ENCODE measurements around the gene ATE1. TPM values are rescaled to one million over a fixed set of nuclear protein-coding genes. Genes with fewer than 3 reads are reported as not detected.
"Not testable (repeated sequence)": the region's sequence is repeated elsewhere in the genome, so short reads cannot be mapped to it uniquely, and the experiment has no call there.

ATE1 gene
- total and polyA plus RNA-seq, 8 donors, result 2.8 to 15.4 (median 8.5) TPM

DNA sequence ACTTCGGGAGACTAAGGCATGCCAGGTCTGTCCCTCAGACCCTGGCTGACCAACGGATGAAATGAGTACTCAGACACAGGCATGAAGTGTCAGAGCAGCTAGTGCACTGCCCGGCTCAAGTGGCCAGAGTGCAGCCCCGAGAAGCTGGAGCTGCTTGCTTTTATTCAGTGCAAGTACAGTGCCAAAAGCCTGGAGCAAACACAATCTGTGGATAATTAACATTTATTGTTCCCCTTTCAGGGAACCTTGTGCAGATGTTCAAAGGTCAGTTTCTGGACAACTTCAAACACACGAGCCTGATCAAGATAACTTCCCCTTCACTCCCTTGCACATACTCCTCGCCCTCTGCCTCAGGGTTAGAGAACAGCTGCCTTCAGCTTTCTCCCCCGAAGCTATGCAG, 7.9 kb upstream of the ATE1 start:
- FAIRE-seq (no peak), DNase-seq (peak in 1 of 6 donors; percentile 18), ATAC-seq (peak; percentile 65 to 83 (median 70))
- no peaks in the 10 kb centered on the region for H3K9me3 ChIP-seq
- TF ChIP-seq, protein P1, sequence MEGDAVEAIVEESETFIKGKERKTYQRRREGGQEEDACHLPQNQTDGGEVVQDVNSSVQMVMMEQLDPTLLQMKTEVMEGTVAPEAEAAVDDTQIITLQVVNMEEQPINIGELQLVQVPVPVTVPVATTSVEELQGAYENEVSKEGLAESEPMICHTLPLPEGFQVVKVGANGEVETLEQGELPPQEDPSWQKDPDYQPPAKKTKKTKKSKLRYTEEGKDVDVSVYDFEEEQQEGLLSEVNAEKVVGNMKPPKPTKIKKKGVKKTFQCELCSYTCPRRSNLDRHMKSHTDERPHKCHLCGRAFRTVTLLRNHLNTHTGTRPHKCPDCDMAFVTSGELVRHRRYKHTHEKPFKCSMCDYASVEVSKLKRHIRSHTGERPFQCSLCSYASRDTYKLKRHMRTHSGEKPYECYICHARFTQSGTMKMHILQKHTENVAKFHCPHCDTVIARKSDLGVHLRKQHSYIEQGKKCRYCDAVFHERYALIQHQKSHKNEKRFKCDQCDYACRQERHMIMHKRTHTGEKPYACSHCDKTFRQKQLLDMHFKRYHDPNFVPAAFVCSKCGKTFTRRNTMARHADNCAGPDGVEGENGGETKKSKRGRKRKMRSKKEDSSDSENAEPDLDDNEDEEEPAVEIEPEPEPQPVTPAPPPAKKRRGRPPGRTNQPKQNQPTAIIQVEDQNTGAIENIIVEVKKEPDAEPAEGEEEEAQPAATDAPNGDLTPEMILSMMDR (IDR thresholded peaks at IDR 0.05), result no peak
- H3K4me1 ChIP-seq, result peaks cover 0 to 8% (median 3%) of the 10 kb centered on the region in 3 donors
- H3K36me3 ChIP-seq, result no peaks in the 10 kb centered on the region
- no peaks in the 10 kb centered on the region for H3K27me3 ChIP-seq
- 14 to 19% methylated on average over 7 of the region's 7 CpGs for WGBS, 2 donors
- intact Hi-C loops (cut with DNase I), result no loop called here
- H3K4me3 ChIP-seq, result no peak overlapping the region
- no peak overlapping the region for H3K27ac ChIP-seq

DNA sequence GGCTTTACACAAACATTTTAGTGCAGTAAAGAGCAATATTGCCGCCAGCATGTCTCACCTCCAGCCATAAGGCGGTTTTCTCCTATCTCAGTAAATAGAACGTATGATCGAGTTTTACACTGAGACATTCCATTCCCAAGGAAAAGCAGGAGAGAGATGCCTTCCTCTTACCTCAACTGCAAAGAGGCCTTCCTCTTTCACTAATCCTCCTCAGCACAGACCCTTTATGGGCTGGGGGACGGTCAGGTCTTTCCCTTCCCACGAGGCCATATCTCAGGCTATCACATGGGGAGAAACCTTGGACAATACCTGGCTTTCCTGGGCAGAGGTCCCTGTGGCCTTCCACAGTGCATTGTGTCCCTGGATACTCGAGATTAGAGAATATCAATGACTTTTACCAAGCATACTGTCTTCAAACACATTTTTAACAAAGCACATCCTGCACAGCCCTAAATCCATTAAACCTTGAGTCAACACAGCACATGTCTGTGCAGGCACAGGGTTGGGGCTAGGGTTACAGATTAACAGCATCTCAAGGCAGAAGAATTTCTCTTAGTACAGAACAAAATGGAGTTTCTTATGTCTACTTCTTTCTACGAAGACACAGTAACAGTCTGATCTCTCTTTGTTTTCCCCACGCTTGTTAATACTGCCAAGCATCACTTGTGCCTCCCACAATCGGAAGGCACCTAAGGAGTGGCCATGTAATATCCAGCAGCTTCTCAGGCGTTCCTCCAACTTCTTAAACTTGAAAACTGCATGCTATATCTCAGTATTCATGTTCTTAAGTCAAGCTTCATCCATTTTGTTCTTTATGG, 2.6 kb upstream of the ATE1 start:
- H3K27ac ChIP-seq; H3K4me3 ChIP-seq; ATAC-seq; H3K36me3 ChIP-seq; H3K9me3 ChIP-seq; FAIRE-seq; DNase-seq; H3K27me3 ChIP-seq; intact Hi-C loops (cut with DNase I): not testable (repeated sequence)
- WGBS, 2 donors, result 52 to 55% methylated on average over 11 of the region's 11 CpGs
- H3K4me1 ChIP-seq, result peaks cover 3 to 13% (median 13%) of the 10 kb centered on the region in 3 donors

DNA sequence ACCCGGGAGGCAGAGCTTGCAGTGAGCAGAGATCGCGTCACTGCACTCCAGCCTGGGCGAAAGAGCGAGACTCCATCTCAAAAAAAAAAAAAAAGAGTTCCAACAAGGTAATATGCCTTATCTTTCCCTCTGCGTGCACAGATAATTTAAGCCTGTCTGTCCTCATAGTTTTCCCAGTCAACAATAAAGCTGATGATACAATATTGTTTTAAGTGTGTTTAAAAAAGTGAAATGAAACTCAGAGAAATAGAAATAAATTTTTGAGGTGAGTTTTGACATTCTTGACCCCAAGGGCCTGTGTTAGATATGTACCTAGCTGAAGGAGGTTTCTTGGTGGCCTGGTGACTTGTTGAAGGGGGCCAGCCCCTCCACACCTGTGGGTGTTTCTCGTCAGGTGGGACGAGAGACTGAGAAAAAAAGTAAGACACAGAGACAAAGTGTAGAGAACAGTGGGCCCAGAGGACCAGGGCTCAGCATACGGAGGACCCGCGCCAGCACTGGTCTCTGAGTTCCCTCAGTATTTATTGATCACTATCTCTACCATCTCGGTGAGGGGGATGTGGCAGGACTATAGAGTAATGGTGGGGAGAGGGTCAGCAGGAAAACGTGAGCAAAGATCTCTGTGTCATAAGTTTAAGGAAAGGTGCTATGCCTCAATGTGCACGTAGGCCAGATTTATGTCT, 1.9 kb upstream of the ATE1 start:
- H3K4me3 ChIP-seq, DNase-seq, H3K27ac ChIP-seq, H3K36me3 ChIP-seq, H3K9me3 ChIP-seq, ATAC-seq, FAIRE-seq, H3K27me3 ChIP-seq: not testable (repeated sequence)
- intact Hi-C loops (cut with DNase I), result loop anchor here in 1 of 3 donors (10.0 kb wide), 1 partner anchor 125 kb away; no protein-coding TSS in a partner anchor
- 80% methylated on average over 14 of the region's 14 CpGs for WGBS, 2 donors
- H3K4me1 ChIP-seq, result peaks cover 3 to 13% (median 10%) of the 10 kb centered on the region in 3 donors

DNA sequence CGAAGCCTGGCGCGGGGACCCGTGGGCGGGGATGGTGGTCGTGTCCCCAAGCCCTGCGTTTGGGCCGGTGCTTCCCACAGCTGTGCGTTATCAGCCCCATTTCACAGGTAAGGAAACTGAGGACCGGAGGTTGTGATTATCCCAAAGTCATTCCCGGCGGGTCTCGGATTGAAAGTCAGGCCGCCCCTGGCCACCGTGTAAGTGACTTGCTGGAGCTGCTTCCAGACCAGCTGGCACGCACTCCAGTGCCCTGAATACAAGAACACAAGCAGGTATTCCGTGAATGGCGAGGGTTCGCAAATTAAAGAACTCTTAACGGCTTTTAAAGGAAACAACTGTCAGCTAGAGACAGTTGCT, 675 bp upstream of the ATE1 start:
- WGBS, 2 donors, result 0 to 1% methylated on average over 20 of the region's 20 CpGs
- peak overlapping the region; percentile 95 to 99 (median 98) for H3K27ac ChIP-seq
- H3K9me3 ChIP-seq, result no peaks in the 10 kb centered on the region
- DNase-seq (peak in 1 of 6 donors; percentile 51), FAIRE-seq (no peak), ATAC-seq (peak; percentile 19 to 33 (median 28))
- H3K4me3 ChIP-seq, result peak overlapping the region; percentile 88 to 100 (median 98)
- peaks cover 3 to 13% (median 10%) of the 10 kb centered on the region in 3 donors for H3K4me1 ChIP-seq
- no peaks in the 10 kb centered on the region for H3K36me3 ChIP-seq
- H3K27me3 ChIP-seq, result no peaks in the 10 kb centered on the region
- TF ChIP-seq, protein P1 (IDR thresholded peaks at IDR 0.05), result no peak
- intact Hi-C loops (cut with DNase I), result loop anchor here in 1 of 3 donors (10.0 kb wide), 1 partner anchor 126 kb away; no protein-coding TSS in a partner anchor

DNA sequence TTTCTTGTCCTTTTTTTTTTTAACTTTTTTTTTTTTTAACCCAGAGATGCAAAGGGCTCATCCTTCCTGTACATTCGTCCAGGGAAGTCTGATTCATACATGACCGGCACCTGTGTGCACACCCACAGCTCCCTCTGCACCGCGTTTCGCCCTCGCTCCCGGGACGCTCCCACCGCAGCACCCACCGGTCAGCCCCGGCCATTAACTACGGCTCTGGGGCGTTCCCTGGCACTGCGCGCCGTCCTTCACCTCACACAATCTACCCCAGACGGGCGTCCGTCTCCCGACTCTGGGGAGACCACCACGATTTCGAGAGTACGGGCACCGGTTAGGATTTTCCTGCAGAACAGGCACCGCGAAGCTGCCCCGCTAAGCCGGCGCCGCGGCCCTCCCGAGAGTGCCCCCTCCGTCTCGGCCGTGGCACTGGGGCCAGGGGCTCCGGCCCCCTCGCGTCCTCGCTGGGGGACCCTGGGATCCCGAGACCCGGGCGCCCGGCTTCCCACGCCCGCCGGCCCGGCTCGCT, 452 bp downstream of the ATE1 start:
- Histone ChIP-seq H3K27ac (peak overlapping the region; percentile 95 to 99 (median 98)), H3K36me3 (no peaks in the 10 kb centered on the region), H3K27me3 (no peaks in the 10 kb centered on the region), H3K9me3 (no peaks in the 10 kb centered on the region), H3K4me1 (peaks cover 3 to 13% (median 10%) of the 10 kb centered on the region in 3 donors), H3K4me3 (peak overlapping the region; percentile 88 to 100 (median 98))
- FAIRE-seq (no peak), ATAC-seq (peak; percentile 53 to 78 (median 68)), DNase-seq (peak in 5 of 6 donors; percentile 44 to 78 (median 60))
- TF ChIP-seq, protein P1 (IDR thresholded peaks at IDR 0.05), result no peak
- WGBS, 2 donors, result 0% methylated on average over 39 to 48 of the region's 48 CpGs
- intact Hi-C loops (cut with DNase I), result loop anchor here in 1 of 3 donors (10.0 kb wide), 1 partner anchor 127 kb away; no protein-coding TSS in a partner anchor
